Measurements from ENCODE around the gene C17orf114.

C17orf114 gene

GRCh38 chr17:4802228-4802627 is at the start of gene C17orf114:
C17orf114 (minus strand) TSS chr17:4802328.
- peaks cover 3 to 5% of the 10 kb centered on the region in 2 donors for H3K4me1 ChIP-seq (ENCODE audit: control insufficient read depth in 2 of 2, insufficient read depth in 2 of 2, low read length in 2 of 2)

GRCh38 chr17:4851084-4851483 is 49.0 kb upstream of the C17orf114 start:
- H3K27ac ChIP-seq (ENCODE audit: low read depth in 2 of 2, low read length in 2 of 2) = peak overlapping the region; percentile 49 to 80
- no peaks in the 10 kb centered on the region for H3K27me3 ChIP-seq (ENCODE audit: control insufficient read depth in 2 of 2, insufficient read depth in 2 of 2, low read length in 2 of 2)
- no peak overlapping the region for H3K4me3 ChIP-seq (ENCODE audit: low read length in 2 of 2)
- H3K9ac ChIP-seq (ENCODE audit: low read depth in 1 of 2, low read length in 2 of 2) = peak overlapping the region; percentile 16 to 47
- H3K36me3 ChIP-seq (ENCODE audit: control insufficient read depth in 2 of 2, insufficient read depth in 2 of 2, low read length in 2 of 2) = peaks cover 6 to 7% of the 10 kb centered on the region in 2 donors
- H3K4me1 ChIP-seq (ENCODE audit: control insufficient read depth in 2 of 2, insufficient read depth in 2 of 2, low read length in 2 of 2) = peaks cover 23 to 40% of the 10 kb centered on the region in 2 donors
- no peaks in the 10 kb centered on the region for H3K9me3 ChIP-seq (ENCODE audit: control insufficient read depth in 2 of 2, low read length in 2 of 2)

More at GRCh38 chr17:4802228-4802627, at the start of gene C17orf114:
- no peaks in the 10 kb centered on the region for H3K27me3 ChIP-seq (ENCODE audit: control insufficient read depth in 2 of 2, insufficient read depth in 2 of 2, low read length in 2 of 2)
- H3K9me3 ChIP-seq (ENCODE audit: control insufficient read depth in 2 of 2, low read length in 2 of 2) = no peaks in the 10 kb centered on the region
- no peak within 1 kb of the TSS for H3K4me3 ChIP-seq (ENCODE audit: low read length in 2 of 2)
- H3K27ac ChIP-seq (ENCODE audit: low read depth in 2 of 2, low read length in 2 of 2) = no peak within 1 kb of the TSS
- H3K36me3 ChIP-seq (ENCODE audit: control insufficient read depth in 2 of 2, insufficient read depth in 2 of 2, low read length in 2 of 2) = peaks cover 4 to 16% of the 10 kb centered on the region in 2 donors
- no peak within 1 kb of the TSS for H3K9ac ChIP-seq (ENCODE audit: low read depth in 1 of 2, low read length in 2 of 2)

DNA sequence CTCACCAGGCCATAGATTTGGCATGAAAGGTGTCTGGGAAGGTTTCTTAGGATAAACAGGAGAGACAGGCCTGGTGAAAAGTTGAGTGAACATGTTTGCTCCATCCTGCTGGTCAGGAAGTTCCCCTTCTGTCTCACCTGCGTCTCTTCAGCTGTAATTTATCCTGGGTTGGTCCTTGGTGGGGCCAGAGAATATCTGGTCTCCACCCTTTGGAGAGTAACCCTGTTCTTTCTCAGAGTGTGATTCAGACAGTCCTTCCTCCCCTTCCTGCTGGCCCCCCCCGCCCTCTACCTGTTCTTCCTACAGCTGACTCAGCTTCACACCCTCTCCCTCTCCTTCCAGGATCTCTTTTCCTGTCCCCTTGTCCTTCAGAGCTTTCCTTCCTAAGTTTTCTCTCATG is 48.1 kb upstream of the C17orf114 start:
- Histone ChIP-seq H3K27ac (ENCODE audit: low read depth in 2 of 2, low read length in 2 of 2) (peak overlapping the region; percentile 76 to 80), H3K36me3 (ENCODE audit: control insufficient read depth in 2 of 2, insufficient read depth in 2 of 2, low read length in 2 of 2) (peaks cover 6% of the 10 kb centered on the region in 2 donors)

GRCh38 chr17:4849011-4849536 is 46.9 kb upstream of the C17orf114 start:
- peak overlapping the region in 1 of 2 donors; percentile 17 for H3K27ac ChIP-seq (ENCODE audit: low read depth in 2 of 2, low read length in 2 of 2)
- H3K9me3 ChIP-seq (ENCODE audit: control insufficient read depth in 2 of 2, low read length in 2 of 2) = no peaks in the 10 kb centered on the region
- H3K36me3 ChIP-seq (ENCODE audit: control insufficient read depth in 2 of 2, insufficient read depth in 2 of 2, low read length in 2 of 2) = peaks cover 2 to 11% of the 10 kb centered on the region in 2 donors
- H3K9ac ChIP-seq (ENCODE audit: low read depth in 1 of 2, low read length in 2 of 2) = no peak overlapping the region
- peaks cover 26 to 40% of the 10 kb centered on the region in 2 donors for H3K4me1 ChIP-seq (ENCODE audit: control insufficient read depth in 2 of 2, insufficient read depth in 2 of 2, low read length in 2 of 2)
- no peak overlapping the region for H3K4me3 ChIP-seq (ENCODE audit: low read length in 2 of 2)
- H3K27me3 ChIP-seq (ENCODE audit: control insufficient read depth in 2 of 2, insufficient read depth in 2 of 2, low read length in 2 of 2) = no peaks in the 10 kb centered on the region

More for the DNA sequence above, 48.1 kb upstream of the C17orf114 start:
- H3K4me3 ChIP-seq (ENCODE audit: low read length in 2 of 2) = peak overlapping the region in 1 of 2 donors; percentile 13
- H3K27me3 ChIP-seq (ENCODE audit: control insufficient read depth in 2 of 2, insufficient read depth in 2 of 2, low read length in 2 of 2) = no peaks in the 10 kb centered on the region
- no peaks in the 10 kb centered on the region for H3K9me3 ChIP-seq (ENCODE audit: control insufficient read depth in 2 of 2, low read length in 2 of 2)
- peaks cover 26 to 40% of the 10 kb centered on the region in 2 donors for H3K4me1 ChIP-seq (ENCODE audit: control insufficient read depth in 2 of 2, insufficient read depth in 2 of 2, low read length in 2 of 2)
- peak overlapping the region in 1 of 2 donors; percentile 47 for H3K9ac ChIP-seq (ENCODE audit: low read depth in 1 of 2, low read length in 2 of 2)

DNA sequence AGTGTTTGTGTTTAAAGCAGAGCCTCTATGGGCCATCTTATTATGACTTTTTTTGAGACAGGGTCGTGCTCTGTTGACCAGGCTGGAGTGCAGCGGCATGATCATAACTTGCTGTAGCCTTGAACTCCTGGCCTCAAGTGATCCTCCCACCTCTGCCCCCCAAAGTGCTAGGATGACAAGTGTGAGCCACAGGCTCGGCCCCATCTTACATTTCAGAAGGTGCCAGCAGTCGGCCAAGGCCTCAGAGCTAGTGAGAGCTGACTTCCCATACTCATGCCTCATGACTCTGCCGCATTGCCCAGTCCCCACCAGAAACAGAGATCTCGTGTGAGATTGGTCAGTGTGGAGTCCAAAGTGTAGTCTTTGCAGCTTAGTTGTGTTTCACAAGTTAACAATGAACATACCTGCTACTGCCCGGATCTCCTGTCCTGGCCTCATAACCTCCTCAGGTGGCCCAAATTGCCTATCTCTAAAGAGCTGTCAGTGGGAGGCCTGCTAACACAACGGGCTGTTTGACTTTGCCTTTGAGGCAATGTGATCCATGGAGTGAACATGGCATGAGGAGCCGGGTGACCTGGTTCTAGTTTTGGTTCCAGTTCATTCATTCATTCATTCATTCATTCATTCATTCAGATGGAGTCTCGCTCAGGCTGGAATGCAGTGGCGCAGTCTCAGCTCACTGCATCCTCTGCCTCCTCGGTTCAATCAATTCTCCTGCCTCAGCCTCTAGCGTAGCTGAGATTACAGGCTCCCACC is 44.7 kb upstream of the C17orf114 start:
- Histone ChIP-seq H3K27ac (ENCODE audit: low read depth in 2 of 2, low read length in 2 of 2) (no peak overlapping the region), H3K4me3 (ENCODE audit: low read length in 2 of 2) (no peak overlapping the region), H3K36me3 (ENCODE audit: control insufficient read depth in 2 of 2, insufficient read depth in 2 of 2, low read length in 2 of 2) (peaks cover 0 to 12% of the 10 kb centered on the region in 2 donors), H3K4me1 (ENCODE audit: control insufficient read depth in 2 of 2, insufficient read depth in 2 of 2, low read length in 2 of 2) (peaks cover 20 to 33% of the 10 kb centered on the region in 2 donors), H3K9me3 (ENCODE audit: control insufficient read depth in 2 of 2, low read length in 2 of 2) (no peaks in the 10 kb centered on the region), H3K27me3 (ENCODE audit: control insufficient read depth in 2 of 2, insufficient read depth in 2 of 2, low read length in 2 of 2) (no peaks in the 10 kb centered on the region), H3K9ac (ENCODE audit: low read depth in 1 of 2, low read length in 2 of 2) (no peak overlapping the region)

GRCh38 chr17:4845118-4845517 is 43.0 kb upstream of the C17orf114 start:
- H3K4me3 ChIP-seq (ENCODE audit: low read length in 2 of 2) = no peak overlapping the region
- H3K27ac ChIP-seq (ENCODE audit: low read depth in 2 of 2, low read length in 2 of 2) = no peak overlapping the region
- no peak overlapping the region for H3K9ac ChIP-seq (ENCODE audit: low read depth in 1 of 2, low read length in 2 of 2)
- peaks cover 18 to 23% of the 10 kb centered on the region in 2 donors for H3K4me1 ChIP-seq (ENCODE audit: control insufficient read depth in 2 of 2, insufficient read depth in 2 of 2, low read length in 2 of 2)
- H3K36me3 ChIP-seq (ENCODE audit: control insufficient read depth in 2 of 2, insufficient read depth in 2 of 2, low read length in 2 of 2) = peaks cover 0 to 16% of the 10 kb centered on the region in 2 donors
- H3K9me3 ChIP-seq (ENCODE audit: control insufficient read depth in 2 of 2, low read length in 2 of 2) = no peaks in the 10 kb centered on the region
- no peaks in the 10 kb centered on the region for H3K27me3 ChIP-seq (ENCODE audit: control insufficient read depth in 2 of 2, insufficient read depth in 2 of 2, low read length in 2 of 2)

DNA sequence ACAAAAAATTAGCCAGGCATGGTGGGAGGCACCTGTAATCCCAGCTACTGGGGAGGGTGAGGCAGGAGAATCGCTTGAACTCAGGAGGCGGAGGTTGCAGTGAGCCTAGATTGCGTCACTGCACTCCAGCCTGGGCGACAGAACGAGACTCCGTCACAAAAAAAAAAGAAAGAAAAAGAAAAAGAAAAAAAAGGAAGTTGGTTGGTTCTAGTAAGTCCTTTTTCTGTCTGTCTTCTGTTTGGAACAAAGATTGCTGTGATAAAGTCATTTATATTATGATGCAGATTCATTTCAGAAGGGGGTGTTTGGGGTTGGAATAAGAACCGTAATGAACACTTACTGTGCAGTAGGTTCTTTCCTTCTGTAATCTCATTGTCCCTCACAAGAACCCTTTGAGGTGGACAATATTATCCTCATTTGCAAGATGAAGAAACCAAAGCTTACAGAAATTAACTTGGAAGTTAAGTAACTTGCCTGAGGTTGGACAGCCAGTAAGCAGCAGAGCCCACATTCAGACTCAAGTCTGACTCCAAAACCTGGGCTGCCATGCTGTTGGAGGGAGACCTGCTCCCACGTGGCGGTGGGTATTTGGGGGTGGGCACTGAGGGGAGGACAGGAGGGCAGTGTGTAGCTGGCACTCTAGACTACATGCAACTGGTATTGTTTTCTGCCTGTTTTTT is 41.3 kb upstream of the C17orf114 start:
- Histone ChIP-seq H3K4me1 (ENCODE audit: control insufficient read depth in 2 of 2, insufficient read depth in 2 of 2, low read length in 2 of 2) (peaks cover 13% of the 10 kb centered on the region in 2 donors), H3K9me3 (ENCODE audit: control insufficient read depth in 2 of 2, low read length in 2 of 2) (no peaks in the 10 kb centered on the region), H3K27ac (ENCODE audit: low read depth in 2 of 2, low read length in 2 of 2) (no peak overlapping the region), H3K36me3 (ENCODE audit: control insufficient read depth in 2 of 2, insufficient read depth in 2 of 2, low read length in 2 of 2) (peaks cover 0 to 14% of the 10 kb centered on the region in 2 donors), H3K9ac (ENCODE audit: low read depth in 1 of 2, low read length in 2 of 2) (no peak overlapping the region), H3K27me3 (ENCODE audit: control insufficient read depth in 2 of 2, insufficient read depth in 2 of 2, low read length in 2 of 2) (no peaks in the 10 kb centered on the region), H3K4me3 (ENCODE audit: low read length in 2 of 2) (no peak overlapping the region)

DNA sequence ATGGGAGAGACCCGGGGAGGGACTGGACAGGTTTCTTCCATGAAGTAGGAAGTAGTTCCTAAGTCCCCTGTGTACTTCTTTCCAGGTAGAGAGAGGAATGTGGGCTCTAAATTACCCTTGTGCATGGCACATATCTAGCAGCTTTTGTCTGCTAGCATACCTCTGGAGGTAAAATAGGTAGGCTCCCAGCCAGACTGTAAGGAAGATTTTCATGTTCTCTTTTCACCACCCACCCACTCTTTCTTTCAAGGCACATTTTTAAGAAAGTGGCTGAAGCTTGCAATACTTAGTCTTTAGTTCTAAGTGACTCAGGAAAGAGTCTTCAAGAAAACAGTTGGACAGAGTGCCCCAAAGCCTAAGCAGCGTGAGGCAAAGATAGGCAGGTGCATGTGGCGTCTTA is 40.2 kb upstream of the C17orf114 start:
- Histone ChIP-seq H3K4me1 (ENCODE audit: control insufficient read depth in 2 of 2, insufficient read depth in 2 of 2, low read length in 2 of 2) (peaks cover 5 to 13% of the 10 kb centered on the region in 2 donors), H3K9ac (ENCODE audit: low read depth in 1 of 2, low read length in 2 of 2) (no peak overlapping the region), H3K27ac (ENCODE audit: low read depth in 2 of 2, low read length in 2 of 2) (no peak overlapping the region), H3K4me3 (ENCODE audit: low read length in 2 of 2) (no peak overlapping the region), H3K36me3 (ENCODE audit: control insufficient read depth in 2 of 2, insufficient read depth in 2 of 2, low read length in 2 of 2) (peaks cover 4 to 21% of the 10 kb centered on the region in 2 donors), H3K27me3 (ENCODE audit: control insufficient read depth in 2 of 2, insufficient read depth in 2 of 2, low read length in 2 of 2) (no peaks in the 10 kb centered on the region), H3K9me3 (ENCODE audit: control insufficient read depth in 2 of 2, low read length in 2 of 2) (no peaks in the 10 kb centered on the region)

DNA sequence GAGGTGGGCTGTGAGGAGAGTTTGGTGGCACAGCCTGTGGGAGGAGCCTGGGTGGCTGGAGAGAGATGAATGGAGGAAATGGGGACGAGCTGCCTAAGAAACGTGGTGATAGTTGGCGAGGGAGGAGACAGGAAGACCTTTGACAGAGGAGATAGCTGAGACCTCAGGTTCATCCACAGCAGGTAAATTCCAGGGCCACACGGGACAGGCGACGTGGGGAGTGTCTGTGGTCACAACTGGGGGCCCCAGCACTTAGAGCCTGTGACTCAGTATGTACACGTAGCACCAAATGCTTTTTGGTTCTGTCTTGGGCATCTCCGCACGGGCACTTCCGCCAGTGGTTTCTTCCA is 38.7 kb upstream of the C17orf114 start:
- no peak overlapping the region for H3K9ac ChIP-seq (ENCODE audit: low read depth in 1 of 2, low read length in 2 of 2)
- no peak overlapping the region for H3K27ac ChIP-seq (ENCODE audit: low read depth in 2 of 2, low read length in 2 of 2)
- peaks cover 4 to 25% of the 10 kb centered on the region in 2 donors for H3K36me3 ChIP-seq (ENCODE audit: control insufficient read depth in 2 of 2, insufficient read depth in 2 of 2, low read length in 2 of 2)
- H3K27me3 ChIP-seq (ENCODE audit: control insufficient read depth in 2 of 2, insufficient read depth in 2 of 2, low read length in 2 of 2) = no peaks in the 10 kb centered on the region
- no peak overlapping the region for H3K4me3 ChIP-seq (ENCODE audit: low read length in 2 of 2)
- peaks cover 10 to 16% of the 10 kb centered on the region in 2 donors for H3K4me1 ChIP-seq (ENCODE audit: control insufficient read depth in 2 of 2, insufficient read depth in 2 of 2, low read length in 2 of 2)
- no peaks in the 10 kb centered on the region for H3K9me3 ChIP-seq (ENCODE audit: control insufficient read depth in 2 of 2, low read length in 2 of 2)

All from mucosa of rectum (tissue), 2 donors.